DND-41 (cell line): Measurements from ENCODE around the gene SLC6A4.

Experiments used
- ATAC-seq: fragments of 200-7000 bp; cut with Tn5 transposase; 3 replicates; pipeline ENCODE4 v1.9.1; 2021; ENCODE audit warnings: low read depth; ENCODE audit not compliant: insufficient read depth
- DNase-seq: peaks from one replicate; pipeline ENCODE4 v3.0.0-alpha.2; 2020
- H2AFZ ChIP-seq: 2 replicates; pipeline ENCODE4 v1.6.0; 2012; ENCODE audit warnings: low read depth, low read length
- H3K27ac ChIP-seq: 2 replicates; pipeline ENCODE4 v1.5.1; 2012; ENCODE audit warnings: low read length, inconsistent platforms
- H3K27me3 ChIP-seq: fragments of 200-600 bp; sonication (generic); 2 replicates; pipeline ENCODE4 v1.6.0; 2012; ENCODE audit warnings: low read length, mild to moderate bottlenecking, inconsistent platforms; ENCODE audit not compliant: insufficient read depth, poor library complexity
- H3K36me3 ChIP-seq: 2 replicates; pipeline ENCODE4 v1.5.1; 2012; ENCODE audit warnings: low read length, inconsistent platforms; ENCODE audit not compliant: insufficient read depth
- H3K4me1 ChIP-seq: 2 replicates; pipeline ENCODE4 v1.5.1; 2012; ENCODE audit warnings: mild to moderate bottlenecking, low read length; ENCODE audit not compliant: insufficient read depth
- H3K4me2 ChIP-seq: 2 replicates; pipeline ENCODE4 v1.6.0; 2012; ENCODE audit warnings: mild to moderate bottlenecking, moderate library complexity, low read length, inconsistent platforms; ENCODE audit not compliant: insufficient read depth
- H3K4me3 ChIP-seq, 2 experiments: fragments of 200-600 bp in 1 of 2; shearing (Covaris generic) in 1 of 2; 2 replicates each; pipeline ENCODE4 v1.5.1; 2012 to 2016; ENCODE audit warnings: inconsistent platforms in 2 of 2, low read length in 2 of 2, mild to moderate bottlenecking in 2 of 2, low read depth in 1 of 2, moderate library complexity in 1 of 2
- H3K79me2 ChIP-seq: 2 replicates; pipeline ENCODE4 v1.6.0; 2012; ENCODE audit warnings: low read length, inconsistent platforms; ENCODE audit not compliant: insufficient read depth
- H3K9ac ChIP-seq: 2 replicates; pipeline ENCODE4 v1.6.0; 2012; ENCODE audit warnings: low read depth, mild to moderate bottlenecking, inconsistent platforms, low read length, moderate library complexity
- H3K9me3 ChIP-seq: 2 replicates; pipeline ENCODE4 v1.5.1; 2012; ENCODE audit warnings: low read length, moderate library complexity, mild to moderate bottlenecking, inconsistent platforms; ENCODE audit not compliant: insufficient read depth, severe bottlenecking
- H4K20me1 ChIP-seq: 2 replicates; pipeline ENCODE4 v1.6.0; 2012; ENCODE audit warnings: low read length; ENCODE audit not compliant: insufficient read depth
- EZH2 ChIP-seq: IDR thresholded peaks from 3 replicates; pipeline ENCODE4 v1.6.1; 2012; ENCODE audit warnings: borderline replicate concordance, low read depth, mild to moderate bottlenecking, moderate library complexity, low read length, inconsistent platforms; ENCODE audit not compliant: severe bottlenecking
- TF ChIP-seq, protein P1 (sequence below): IDR thresholded peaks from 2 replicates; pipeline ENCODE4 v1.5.1; 2012; ENCODE audit warnings: borderline replicate concordance, low read length, moderate library complexity, mild to moderate bottlenecking; ENCODE audit not compliant: poor library complexity, severe bottlenecking; ENCODE audit errors: extremely low read depth

SLC6A4 gene

DNA sequence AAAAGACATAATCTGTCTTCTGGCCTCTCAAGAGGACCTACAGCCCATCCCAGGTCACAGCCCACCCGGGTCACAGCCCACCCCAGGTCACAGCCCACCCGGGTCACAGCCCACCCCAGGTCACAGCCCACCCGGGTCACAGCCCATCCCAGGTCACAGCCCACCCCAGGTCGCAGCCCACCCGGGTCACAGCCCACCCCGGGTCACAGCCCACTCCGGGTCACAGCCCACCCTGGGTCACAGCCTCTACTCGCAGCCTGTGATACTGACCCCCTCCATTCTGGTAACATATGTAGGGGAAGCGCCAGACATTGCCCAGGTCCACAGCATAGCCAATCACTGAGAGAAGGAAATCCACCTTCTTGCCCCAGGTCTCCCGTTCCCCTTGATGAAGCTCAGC lies 14.2 kb downstream of the SLC6A4 start:
- Histone ChIP-seq H3K79me2 (no peaks in the 10 kb centered on the region), H4K20me1 (no peaks in the 10 kb centered on the region; the same call in 1 of the 2 replicates), H3K4me2 (no peak overlapping the region), H3K27ac (no peak overlapping the region), H3K9ac (no peak overlapping the region), H3K36me3 (no peaks in the 10 kb centered on the region), H2AFZ (no peak overlapping the region), H3K9me3 (no peaks in the 10 kb centered on the region), H3K27me3 (no peaks in the 10 kb centered on the region), H3K4me1 (no peaks in the 10 kb centered on the region), H3K4me3 (no peak overlapping the region)
- ATAC-seq, result no peak
- DNase-seq, result no peak
- TF ChIP-seq EZH2, result no peak

DNA sequence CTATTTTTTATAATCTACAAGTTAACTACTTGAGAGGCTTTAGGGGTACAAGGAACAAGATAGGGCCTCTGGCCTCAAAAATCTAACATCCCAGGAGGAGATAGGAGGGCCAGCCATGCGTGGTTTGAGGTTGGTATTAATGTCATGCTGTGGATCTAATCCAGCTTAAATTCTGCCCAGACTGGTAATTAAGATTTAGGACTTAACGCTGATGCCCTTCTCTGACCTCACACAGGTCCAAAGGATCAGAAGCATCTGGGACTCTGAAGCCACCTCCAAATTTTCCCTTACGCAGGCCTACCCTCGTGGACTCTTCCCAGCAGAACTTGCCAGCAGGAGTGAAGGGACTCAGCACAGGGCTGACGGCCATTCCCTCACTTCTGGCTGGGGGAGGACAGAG lies 15.1 kb downstream of the SLC6A4 start:
- Histone ChIP-seq H3K79me2 (no peaks in the 10 kb centered on the region), H3K36me3 (no peaks in the 10 kb centered on the region), H3K4me3 (no peak overlapping the region), H3K27ac (no peak overlapping the region), H3K9ac (no peak overlapping the region), H3K9me3 (no peaks in the 10 kb centered on the region), H3K27me3 (no peaks in the 10 kb centered on the region), H4K20me1 (no peaks in the 10 kb centered on the region; the same call in 1 of the 2 replicates), H3K4me2 (no peak overlapping the region), H2AFZ (no peak overlapping the region), H3K4me1 (no peaks in the 10 kb centered on the region)
- TF ChIP-seq, protein P1, sequence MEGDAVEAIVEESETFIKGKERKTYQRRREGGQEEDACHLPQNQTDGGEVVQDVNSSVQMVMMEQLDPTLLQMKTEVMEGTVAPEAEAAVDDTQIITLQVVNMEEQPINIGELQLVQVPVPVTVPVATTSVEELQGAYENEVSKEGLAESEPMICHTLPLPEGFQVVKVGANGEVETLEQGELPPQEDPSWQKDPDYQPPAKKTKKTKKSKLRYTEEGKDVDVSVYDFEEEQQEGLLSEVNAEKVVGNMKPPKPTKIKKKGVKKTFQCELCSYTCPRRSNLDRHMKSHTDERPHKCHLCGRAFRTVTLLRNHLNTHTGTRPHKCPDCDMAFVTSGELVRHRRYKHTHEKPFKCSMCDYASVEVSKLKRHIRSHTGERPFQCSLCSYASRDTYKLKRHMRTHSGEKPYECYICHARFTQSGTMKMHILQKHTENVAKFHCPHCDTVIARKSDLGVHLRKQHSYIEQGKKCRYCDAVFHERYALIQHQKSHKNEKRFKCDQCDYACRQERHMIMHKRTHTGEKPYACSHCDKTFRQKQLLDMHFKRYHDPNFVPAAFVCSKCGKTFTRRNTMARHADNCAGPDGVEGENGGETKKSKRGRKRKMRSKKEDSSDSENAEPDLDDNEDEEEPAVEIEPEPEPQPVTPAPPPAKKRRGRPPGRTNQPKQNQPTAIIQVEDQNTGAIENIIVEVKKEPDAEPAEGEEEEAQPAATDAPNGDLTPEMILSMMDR, result no peak
- TF ChIP-seq EZH2, result no peak
- ATAC-seq (no peak), DNase-seq (no peak)

DNA sequence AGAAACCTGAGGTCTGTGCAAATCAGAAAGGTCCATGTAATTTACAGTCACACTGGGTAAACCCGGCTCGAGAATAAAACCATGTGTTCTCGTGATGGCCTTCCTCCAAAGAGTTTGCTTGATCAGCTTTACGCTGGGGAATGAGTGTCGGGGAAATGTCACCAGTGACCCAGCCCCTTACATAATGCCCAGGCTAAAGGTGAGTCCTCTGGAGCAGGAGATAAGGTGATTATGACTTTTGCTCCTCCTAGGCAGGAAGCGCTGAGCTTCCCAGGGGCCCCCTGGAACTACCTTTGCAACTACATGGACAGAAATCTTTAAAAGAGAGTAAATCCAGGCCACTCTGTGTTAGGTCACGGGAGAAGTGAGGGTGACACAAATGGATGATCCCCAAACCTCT lies 15.7 kb downstream of the SLC6A4 start:
- Histone ChIP-seq H3K4me1 (no peaks in the 10 kb centered on the region), H3K27me3 (no peaks in the 10 kb centered on the region), H3K36me3 (no peaks in the 10 kb centered on the region), H3K9ac (no peak overlapping the region), H2AFZ (no peak overlapping the region), H3K79me2 (no peaks in the 10 kb centered on the region), H3K4me3 (no peak overlapping the region), H3K9me3 (no peaks in the 10 kb centered on the region), H3K4me2 (no peak overlapping the region), H3K27ac (no peak overlapping the region), H4K20me1 (no peaks in the 10 kb centered on the region; the same call in 1 of the 2 replicates)
- TF ChIP-seq, protein P1, result no peak
- no peak for TF ChIP-seq EZH2
- ATAC-seq, result no peak
- DNase-seq, result no peak

DNA sequence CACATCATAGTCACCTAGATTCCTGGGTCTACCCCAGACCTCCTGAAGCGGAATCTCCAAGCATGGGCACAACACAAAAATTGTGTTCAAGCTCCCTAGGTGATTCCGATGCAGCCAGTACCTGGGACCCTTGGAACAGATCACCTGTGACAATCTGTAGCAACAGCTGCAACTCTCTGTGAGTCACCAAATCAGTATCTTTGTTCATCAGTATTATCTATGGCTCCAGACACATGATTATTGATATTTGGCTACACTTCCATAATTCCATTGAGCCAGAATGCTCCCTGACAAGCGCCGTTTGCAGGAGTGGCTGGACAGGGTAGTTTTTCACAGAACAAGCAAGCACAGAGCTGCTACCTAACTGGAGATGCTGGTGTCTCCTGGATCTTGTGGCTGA lies 16.2 kb downstream of the SLC6A4 start:
- Histone ChIP-seq H3K4me3 (no peak overlapping the region), H3K4me2 (no peak overlapping the region), H2AFZ (no peak overlapping the region), H4K20me1 (no peaks in the 10 kb centered on the region; the same call in 1 of the 2 replicates), H3K79me2 (no peaks in the 10 kb centered on the region), H3K4me1 (no peaks in the 10 kb centered on the region), H3K27ac (no peak overlapping the region), H3K9me3 (no peaks in the 10 kb centered on the region), H3K27me3 (no peaks in the 10 kb centered on the region), H3K36me3 (no peaks in the 10 kb centered on the region), H3K9ac (no peak overlapping the region)
- no peak for TF ChIP-seq EZH2
- TF ChIP-seq, protein P1, result no peak
- DNase-seq (no peak), ATAC-seq (no peak)
